Right renal pelvis (tissue), 4 donors: Measurements from ENCODE around the gene EPS8L1. TPM values are rescaled to one million over a fixed set of nuclear protein-coding genes. Genes with fewer than 3 reads are reported as not detected.
"Not testable (repeated sequence)": the region's sequence is repeated elsewhere in the genome, so short reads cannot be mapped to it uniquely, and the experiment has no call there.

Experiments used
- DNase-seq, 4 donors: peaks; one replicate each; pipeline ENCODE4 v3.0.0-alpha.2; 2013; ENCODE audit warnings: low read depth in 4 of 4, low spot score in 3 of 4, missing footprints in 1 of 4
- polyA plus RNA-seq, 4 donors: library from polyadenylated mRNA; unstranded; fragments of 120-200 nt; gene quantifications; one replicate each; pipeline ENCODE4 v1.2.1, GENCODE V29; 2013; ENCODE audit not compliant: insufficient read length in 4 of 4

The EPS8L1 gene
- polyA plus RNA-seq, 4 donors = 45.5 to 62.7 (median 55.4) TPM

DNA sequence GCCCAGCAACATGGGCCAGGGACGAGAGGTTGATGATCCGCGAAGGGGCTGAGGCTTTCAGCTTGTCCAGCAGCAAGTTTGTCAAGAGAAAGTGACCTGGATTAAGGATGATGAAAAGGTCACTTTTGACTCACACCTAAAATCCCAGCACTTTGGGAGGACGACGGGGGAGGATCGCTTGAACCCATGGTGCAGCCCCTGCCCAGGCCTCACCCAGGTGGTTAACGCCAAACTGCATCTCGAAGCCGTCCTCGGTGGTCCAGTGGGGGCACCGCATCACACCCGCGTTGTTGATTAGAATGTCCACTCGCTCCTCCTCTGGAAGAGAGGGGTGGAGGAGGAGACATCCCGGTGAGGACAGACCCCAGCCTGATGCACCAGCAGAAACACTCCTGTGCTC is 27.2 kb upstream of the EPS8L1 start:
- DNase-seq = no peak

DNA sequence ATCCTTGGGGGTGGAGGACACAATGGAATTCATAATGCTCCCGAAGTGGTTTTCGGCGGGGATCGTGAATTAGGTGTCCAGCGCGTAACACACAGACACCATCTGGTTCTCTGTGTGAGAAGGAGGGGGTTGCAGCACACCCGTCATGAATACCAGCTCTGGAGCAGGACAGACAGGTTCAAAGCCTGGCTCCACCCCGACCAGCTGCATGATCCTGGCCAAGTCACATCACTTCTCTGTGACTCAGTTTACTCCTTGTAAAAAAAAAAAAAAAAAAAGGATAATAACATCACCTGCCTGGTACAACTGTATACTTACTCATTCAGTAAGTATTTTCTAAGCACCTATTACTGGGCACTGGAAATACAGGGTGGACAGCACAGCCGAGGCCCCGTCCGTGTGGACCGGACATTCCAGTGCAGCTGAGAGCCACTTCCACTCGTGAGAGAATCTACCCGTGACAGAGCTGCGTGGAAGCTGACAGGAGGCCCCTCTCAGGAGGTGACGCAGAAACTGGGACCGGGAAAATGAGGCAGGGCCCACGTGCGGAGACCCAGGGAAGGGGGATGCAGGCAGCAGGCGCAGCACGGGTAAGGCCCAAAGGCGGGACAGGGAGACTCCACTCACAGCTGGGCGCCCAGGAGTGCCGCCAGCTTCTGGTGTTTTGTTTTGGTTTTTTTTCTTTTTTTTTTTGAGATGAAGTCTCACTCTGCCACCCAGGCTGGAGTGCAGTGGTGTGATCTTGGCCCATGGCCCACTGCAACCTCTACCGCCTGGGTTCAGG is 24.7 kb upstream of the EPS8L1 start:
- no peak for DNase-seq

DNA sequence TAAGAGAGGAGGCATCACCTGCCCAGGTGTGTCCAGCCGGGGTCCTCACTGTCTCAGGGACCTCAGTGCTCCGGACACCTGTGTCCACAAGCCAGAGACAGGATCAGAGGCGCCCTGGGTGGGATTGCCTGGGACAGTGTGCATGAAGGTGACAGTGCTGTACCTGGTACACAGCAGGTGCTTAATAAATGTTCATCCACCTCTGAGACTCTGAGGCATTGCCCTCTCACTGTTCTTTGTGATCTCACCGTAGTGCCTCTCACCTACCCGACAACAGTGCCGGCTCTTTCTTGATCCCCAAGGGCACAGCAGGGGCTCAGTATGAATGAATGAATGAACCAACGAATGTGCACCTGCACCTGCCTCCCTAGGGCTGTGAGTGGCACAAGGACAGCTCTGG is 21.9 kb upstream of the EPS8L1 start:
- DNase-seq = no peak

DNA sequence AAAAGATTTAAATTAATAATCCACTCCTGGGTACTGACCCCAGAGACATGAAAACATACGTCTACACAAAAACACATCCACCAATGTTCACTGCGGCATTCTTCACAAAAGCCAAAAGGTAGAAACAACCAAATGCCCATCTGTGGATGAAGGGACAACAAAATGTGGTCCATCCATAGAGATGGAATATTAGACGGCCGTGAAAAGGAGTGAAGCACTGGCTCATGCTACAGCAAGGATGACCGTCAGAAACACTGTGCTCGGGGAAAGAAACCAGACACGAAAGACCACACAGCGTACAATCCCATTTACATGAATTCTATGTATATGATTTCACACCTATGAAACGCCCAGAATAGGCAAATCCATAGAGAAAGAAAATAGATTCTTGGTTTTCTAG is 18.8 kb upstream of the EPS8L1 start:
- no peak for DNase-seq

DNA sequence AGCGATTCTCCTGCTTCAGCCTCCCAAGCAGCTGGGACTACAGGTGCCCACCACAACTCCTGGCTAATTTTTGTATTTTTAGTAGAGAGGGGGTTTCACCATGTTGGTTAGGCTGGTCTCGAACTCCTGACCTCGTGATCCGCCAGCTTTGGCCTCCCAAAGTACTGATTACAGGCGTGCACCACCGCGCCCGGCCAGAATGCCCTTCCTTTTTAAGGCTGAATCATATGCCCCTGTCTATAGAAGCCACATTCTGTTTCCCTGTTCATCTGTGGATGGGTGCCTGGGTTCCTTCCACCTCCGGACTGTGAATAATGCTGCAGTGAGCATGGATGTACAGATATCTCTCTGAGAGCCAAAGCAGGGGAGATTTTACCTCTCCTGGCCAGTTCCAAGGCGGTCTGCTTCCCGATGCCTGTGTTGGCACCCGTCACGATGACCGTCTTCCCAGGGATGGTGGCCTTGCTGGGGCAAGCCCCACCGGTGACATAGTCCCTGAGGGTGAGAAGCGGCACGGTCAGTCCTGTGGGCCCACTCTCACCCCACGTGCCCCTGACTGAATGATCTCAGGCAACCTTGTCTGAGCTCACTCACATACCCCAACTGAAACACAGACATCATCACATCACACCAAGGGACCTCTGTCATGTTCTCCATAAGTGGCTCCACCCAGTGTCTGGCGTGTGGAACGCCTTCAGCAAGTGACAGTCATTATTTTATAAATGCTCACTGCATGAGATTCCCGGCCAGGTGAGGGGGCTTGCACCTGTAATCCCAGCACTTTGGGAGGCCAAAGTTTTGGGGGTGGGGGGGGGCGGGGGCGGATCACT is 16.7 kb upstream of the EPS8L1 start:
- no peak for DNase-seq

DNA sequence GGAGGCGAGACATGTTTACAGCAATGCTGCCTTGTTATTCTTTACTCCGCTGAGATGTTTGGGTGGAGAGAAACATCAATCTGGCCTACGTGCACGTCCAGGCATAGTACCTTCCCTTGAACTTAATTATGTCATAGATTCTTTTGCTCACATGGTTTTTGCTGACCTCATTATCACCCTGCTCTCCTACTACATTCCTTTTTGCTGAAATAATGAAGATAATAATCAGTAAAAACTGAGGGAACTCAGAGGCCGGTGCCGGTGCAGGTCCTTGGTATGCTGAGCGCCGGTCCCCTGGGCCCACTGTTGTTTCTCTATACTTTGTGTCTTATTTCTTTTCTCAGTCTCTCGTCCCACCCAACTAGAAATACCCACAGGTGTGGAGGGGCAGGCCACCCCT is 15.4 kb upstream of the EPS8L1 start:
- not testable (repeated sequence) for DNase-seq

DNA sequence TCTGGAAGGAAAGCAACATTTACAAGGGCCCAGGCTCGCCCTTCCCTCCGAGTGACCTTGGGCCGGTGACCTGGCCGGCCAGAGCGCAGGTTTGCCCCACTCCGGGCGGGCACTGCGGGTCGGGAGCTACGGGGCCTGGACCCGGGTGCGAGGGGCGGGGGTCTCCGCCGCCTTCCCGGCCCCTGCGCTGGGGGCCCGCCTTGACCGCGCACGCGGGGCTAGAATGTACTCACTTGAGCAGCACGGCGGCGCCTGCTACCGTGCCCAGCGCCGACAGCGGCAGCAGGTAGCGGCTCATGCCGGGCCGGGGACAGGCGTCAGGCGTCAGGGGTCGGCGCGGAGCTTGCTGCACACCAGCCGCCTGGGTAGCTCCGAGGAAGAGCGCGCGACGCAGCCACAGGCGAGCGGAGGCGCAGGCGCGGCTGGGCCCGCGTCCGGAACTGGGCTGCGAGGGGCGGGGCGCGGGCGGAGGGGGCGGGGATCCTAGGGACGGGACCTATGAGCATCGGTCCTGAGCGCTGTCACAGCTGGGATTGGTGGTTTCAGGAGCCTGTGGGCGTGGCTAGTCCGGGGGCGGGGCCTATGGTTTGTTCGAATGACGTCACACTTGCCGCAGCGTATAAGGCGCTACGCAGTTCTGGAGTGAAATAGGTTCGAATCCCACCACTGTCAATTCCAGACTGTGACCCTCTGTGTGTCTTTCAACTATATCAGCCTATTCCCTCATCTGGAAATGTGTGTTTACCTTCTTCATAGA is 12.8 kb upstream of the EPS8L1 start, which contains the start of gene RDH13:
Gene RDH13, minus strand, starts transcription at position 414 of the 757 bp plus-strand sequence. Its CDS starts 116 bp downstream, at position 298.
- DNase-seq = peak in 3 of 4 donors; percentile 76 to 79 (median 77)

DNA sequence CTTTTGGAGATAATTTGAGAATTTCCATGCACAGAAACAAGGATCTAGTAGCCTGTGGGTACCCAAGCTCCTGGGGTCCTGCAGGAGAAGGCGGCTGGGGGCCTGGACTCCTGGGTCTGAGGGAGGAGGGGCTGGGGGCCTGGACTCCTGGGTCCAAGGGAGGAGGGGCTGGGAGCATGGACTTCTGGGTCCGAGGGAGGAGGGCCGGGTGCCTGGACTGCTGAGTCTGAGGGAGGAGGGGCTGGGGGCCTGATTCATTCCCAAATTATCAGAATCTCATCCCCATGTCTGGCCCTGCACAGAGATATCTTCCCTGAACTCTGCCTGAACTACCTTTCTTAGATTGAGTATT is 12.2 kb upstream of the EPS8L1 start:
- no peak for DNase-seq

DNA sequence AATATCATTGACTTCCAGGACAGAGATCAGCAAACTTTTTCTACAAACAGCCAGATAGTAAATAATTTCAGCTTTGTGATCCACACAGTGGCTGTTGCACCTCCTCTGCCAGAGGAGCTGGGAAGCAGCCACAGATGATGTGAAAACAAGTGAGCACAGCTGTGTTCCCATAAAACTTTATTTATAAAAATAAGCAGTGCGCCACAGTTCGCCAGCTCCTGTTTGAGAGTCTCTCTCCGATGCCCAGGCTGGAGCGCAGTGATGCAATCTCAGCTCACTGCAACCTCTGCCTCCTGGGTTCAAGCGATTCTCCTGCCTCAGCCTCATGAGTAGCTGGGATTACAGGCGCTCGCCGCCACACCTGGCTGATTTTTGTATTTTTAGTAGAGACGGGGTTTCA is 10.2 kb upstream of the EPS8L1 start:
- not testable (repeated sequence) for DNase-seq

DNA sequence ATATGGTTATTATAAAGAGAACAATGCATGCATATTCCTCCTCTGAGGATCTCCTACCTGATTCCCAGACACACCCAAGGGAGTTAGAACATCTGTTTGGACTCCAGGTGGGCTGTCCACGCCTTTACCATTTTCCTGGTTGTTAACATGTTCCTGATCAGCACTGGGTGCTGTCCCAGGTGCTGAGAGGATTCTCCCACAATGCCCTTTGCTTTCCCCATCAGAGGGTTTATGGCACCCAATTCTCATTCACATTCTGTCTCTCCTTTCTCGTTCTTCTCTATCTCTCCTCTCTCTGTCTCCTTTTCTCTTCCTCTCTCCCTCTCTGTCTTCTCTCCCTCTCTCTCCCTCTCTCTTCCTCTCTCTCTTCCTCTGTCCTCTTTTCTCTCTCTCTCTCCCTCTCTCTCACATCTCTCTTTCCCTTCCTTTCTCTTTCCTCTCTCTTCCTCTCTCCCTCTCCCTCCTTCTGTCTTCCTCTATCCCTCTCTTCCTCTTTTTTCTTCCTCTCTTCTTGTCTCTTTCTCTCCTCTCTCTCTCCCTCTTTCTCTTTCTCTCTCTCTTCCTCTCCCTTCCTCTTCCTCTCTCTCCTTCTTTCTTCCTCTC is 9.5 kb upstream of the EPS8L1 start:
- no peak for DNase-seq

DNA sequence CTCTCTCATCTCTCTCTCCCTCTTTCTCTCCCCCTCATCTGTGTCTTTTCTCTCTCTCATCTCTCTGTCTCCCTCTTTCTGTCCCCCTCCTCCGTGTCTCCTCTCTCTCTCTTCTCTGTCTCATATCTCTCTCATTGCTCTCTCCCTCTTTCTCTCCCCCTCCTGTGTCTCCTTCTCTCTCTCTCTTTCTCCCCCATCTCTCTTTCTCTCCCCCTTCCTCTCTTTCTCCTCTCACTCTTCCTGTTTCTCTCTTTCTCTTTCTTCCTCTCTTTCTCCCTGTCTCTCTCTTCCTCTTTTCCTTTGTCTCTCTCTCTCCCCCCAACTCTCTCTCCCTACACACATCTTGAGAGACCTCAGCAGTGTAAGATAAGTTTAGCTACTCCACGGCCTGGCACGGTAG is 7.8 kb upstream of the EPS8L1 start:
- DNase-seq = no peak

DNA sequence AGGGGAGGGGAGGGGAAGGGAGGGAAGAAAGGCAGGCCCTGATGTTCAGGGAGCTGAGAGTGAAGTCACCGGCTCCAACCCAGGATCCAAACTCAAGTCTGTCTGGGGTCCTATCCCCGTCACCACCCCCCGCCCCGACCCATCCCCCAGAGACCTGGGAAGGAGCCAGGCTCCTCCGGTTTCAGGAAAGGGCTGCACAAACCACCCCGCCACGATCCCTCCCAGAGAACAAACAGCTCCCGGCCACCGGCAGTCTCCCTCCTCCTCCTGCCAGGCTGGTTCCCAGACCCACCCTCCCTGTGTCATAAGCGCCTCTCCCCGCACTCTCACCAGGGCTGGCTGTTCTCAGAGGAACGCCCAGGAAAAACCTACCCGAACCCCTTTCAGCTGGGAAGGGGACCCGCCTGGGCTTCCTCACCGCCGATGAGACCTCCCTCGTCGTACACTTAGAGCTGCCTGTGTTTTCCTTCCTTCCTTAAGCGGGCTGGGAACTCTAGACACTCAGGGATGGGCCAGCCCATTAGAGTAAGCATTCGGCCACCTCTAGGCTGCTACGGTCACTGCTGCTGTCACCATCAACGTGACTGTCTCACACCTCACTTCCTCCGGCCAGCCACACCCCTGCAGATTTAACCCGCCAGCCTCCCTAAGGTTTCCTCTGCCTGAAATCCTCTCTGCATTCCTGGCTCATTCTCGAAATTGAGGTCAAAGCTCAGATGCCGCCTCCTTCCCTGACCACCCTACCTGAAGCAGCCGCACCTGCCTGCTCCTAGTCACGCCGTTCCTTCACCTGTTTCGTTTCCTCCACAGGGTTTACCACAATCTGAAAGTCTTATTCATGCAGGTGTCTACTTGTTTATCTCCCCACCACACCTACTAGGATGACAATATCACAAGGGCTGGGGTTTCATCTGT is 6.5 kb upstream of the EPS8L1 start:
- DNase-seq = no peak

DNA sequence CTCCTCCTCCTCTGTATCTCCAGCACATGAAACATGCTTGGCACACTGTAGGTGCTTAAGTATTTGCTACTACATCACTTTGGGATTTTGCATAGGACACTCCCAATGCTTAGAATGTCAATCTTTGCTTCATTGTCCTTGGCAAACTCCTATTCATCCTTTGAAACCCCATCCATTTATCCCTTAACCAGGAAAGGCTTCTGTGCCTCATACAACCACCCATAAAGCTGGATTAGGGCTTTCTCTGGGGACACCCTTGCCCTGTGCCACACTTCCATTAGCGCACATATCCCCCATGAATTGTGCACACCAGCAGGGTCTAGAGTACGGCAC is 5.8 kb upstream of the EPS8L1 start:
- no peak for DNase-seq

DNA sequence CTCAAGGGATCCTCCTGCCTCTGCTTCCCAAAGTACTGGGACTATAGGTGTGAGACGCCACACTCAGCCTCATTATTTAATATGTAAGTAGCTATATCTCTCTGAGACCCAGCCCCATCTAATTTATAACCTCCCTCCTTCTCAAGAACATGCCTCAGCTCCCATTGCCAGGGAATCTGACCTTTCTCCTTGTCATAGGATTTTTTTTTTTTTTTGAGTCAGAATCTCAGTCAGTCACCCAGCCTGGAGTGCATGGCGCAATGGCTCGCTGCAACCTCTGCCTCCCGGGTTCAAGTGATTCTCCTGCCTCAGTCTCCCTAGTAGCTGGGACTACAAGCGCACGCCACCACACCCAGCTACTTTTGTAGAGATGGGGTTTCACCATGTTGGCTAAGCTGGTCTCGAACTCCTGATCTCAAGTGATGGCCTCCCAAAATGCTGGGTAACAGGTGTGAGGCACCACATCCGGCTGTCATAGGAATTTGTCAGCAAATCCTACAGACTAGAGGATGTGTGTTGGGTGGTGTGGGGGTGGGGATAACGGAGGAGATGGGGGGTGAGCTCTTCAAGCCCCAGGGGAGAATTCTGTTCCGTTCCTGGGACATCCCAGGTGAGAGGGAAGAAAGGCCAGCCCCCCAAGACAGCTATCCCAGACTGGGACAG is 5.1 kb upstream of the EPS8L1 start:
- no peak for DNase-seq

DNA sequence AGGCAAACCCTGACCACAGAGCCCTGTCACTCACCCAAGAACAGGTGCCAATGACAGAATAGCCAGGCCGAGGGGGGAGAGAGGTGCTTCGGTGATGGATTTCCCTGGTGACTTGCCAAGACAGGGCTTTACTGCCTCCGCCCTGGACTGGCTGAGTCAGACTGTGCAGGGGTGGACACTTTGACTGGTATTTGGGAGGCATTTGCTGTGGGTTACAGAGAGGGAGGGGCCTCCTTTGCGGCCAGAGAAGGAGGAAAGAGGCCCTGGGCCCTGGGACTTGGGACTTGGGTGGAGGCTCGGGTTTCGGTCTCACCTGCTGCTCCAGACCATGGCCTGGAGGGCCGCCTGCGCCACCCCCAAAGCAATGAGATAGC is 4.6 kb upstream of the EPS8L1 start:
- DNase-seq = no peak

DNA sequence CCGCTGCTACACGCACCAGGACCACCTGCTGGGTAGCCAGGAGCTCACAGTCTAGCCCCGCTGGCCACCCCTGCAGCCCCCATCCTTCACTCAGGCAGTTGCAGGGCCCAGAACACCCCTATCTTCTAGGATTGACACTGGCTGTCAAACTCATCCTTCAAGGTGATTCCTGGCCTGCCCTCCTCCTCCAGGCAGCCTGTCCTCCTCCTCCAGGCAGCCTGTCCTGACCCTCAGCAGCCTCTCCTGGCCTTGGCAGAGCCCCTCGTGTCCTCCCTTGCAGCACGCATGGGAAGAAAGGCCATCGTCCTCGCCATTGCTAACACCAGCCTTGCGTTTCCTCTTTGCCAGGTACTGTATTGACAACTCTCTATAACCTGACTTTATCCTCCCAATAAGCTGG is 3.8 kb upstream of the EPS8L1 start:
- DNase-seq = no peak

DNA sequence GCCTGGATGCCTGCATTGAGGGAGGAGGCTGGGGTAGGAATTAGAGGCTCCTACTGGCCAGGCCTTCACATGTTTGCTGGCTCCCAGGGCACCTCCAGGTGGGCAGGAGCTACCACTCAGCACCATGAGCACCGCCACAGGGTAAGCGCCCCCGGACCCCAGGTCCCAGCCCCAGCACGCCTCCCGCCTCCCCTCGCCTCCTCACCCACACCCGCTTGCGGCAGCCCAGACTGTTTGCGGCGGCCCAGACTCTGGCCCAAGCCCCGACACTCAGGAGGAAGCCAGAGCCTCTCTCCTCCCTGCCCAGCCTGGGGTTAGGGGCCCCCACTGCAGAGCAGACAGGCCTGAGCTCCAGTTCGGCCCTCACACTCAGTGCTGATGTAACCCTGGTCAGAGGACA is 652 bp downstream of the EPS8L1 start:
- DNase-seq = no peak

DNA sequence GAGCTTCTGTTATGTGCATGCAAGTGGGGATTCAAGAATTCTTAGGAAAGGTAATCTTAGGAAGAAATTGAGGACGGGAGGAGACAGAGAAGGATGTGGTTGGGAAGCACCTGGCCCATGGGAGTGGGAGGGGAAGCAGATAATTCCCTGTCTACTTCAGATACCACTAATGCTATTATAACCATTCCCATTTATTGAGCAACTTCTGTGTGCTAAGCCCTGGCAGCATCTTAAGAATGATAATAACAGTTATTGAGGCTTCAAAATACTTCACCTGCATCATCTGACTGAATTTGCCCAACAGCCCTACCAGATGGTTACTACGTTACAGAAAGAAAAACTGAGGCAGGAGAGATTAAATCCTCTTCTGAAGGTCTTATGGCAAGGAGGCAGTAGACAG is 1.4 kb downstream of the EPS8L1 start:
- no peak for DNase-seq

DNA sequence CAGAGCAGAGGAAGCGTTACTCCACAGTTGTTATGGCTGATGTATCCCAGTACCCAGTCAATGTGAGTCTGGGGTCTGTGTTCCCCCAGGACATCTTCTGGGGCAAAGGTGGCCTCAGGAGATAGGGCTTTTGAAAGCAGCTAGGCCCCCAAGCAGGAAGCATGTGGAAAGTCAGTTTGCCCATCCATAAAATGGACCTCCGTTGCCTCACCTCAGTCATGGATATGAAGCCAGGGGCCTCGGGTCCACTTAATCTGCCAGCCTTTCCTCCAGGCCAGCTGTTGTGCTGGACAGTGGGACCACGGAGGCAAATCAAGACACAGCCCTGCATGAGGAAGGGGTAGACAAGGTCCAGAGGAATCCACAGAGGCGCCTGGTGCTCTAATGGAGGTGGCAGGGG is 3.3 kb downstream of the EPS8L1 start:
- DNase-seq = no peak
